ENCODE data around the gene ATP6V1B1.

Gene ATP6V1B1

DNA sequence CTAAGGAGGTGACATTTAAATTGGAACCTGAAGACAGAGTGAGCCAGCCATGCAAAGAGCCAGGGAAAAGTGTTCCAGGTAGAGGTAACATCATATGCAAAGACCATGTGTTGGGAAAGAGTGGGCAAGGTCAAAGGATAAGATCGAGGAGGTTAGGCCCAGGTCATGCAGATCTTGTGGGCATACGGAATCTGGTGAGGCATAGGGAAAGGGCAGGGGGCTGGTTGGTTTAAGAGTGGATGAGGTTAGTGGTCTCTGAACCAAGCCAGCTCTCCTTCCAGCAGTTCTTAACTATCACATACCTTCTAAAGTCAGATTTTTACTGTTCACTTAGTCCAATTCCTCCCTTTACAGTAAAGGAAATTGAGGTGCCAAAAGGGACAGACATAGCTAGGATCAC is 45.7 kb downstream of the ATP6V1B1 start:
- CTCF ChIA-PET, result interaction anchor here (0.5 to 14.6 kb wide), 4 partner anchors 18 to 1879 kb away, joined by 3 to 181 read pairs (median 5); no protein-coding TSS in a partner anchor
- H3K27me3 ChIP-seq (replicated peaks in 2 of 5; ENCODE audit: control insufficient read depth in 4 of 5, insufficient read depth in 5 of 5, low read length in 4 of 5), result peaks cover 0 to 15% (median 2%) of the 10 kb centered on the region in 5 experiments

DNA sequence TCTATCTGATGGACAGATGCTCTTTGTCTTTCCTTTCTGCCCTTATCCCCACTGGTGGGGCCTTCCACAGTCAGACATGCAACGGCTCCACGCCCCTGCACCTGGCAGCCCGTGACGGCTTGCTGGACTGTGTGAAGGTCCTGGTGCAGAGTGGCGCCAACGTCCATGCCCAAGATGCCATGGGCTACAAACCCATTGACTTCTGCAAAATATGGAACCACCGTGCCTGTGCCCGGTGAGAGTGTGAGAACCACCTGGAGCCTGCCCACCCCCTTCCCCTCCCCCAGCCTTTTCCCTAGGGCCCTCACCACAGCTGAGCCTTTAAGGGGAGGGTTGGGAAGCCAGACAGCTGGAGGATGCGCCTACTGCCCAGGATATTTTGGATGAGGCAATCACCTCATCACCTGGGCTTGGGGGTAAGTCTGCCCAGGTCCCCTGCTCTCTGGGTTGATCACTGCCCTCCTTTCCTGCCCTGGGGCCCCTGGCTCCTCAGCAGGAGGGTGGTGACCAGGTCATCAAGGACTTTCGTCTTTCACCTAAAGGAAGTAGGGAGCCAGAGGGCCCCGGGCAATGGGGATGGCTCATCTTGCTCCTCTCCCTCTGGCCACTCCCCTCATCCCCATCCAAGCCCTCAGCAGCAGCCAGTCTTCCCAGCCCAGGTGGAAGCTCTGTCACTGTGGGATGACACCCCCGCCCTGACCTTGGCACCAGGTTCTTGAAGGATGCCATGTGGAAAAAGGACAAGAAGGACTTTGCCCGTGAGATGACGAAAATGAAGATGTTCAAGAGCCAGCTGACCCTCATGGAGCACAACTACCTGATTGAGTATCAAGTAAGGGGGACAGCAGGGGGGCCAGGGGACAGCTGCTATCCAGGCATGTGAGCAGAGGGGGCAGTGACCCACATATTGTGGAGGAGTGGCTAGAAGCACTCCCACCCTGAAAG is 46.4 kb downstream of the ATP6V1B1 start:
- 82% methylated on average over 13 of the region's 14 CpGs for WGBS (ENCODE audit: insufficient coverage)
- CTCF ChIA-PET, result interaction anchor here (0.5 to 14.6 kb wide), 7 partner anchors 8 to 1878 kb away, joined by 3 to 181 read pairs (median 6); no protein-coding TSS in a partner anchor
- POLR2A ChIA-PET, result no interaction called here
- peaks cover 0 to 15% (median 2%) of the 10 kb centered on the region in 5 experiments for H3K27me3 ChIP-seq (replicated peaks in 2 of 5; ENCODE audit: control insufficient read depth in 4 of 5, insufficient read depth in 5 of 5, low read length in 4 of 5)
- H3K27ac ChIP-seq (ENCODE audit: insufficient read depth in 1 of 2, low read depth in 1 of 2, low read length in 2 of 2, poor library complexity in 1 of 2, severe bottlenecking in 2 of 2), result no peak overlapping the region
- no peaks in the 10 kb centered on the region for H3K9me3 ChIP-seq (ENCODE audit: control extremely low read depth in 1 of 5, control insufficient read depth in 4 of 5, insufficient read depth in 2 of 5, low read depth in 1 of 5, low read length in 4 of 5)
- peaks cover 5 to 35% (median 22%) of the 10 kb centered on the region in 4 experiments for H3K4me1 ChIP-seq (ENCODE audit: control extremely low read depth in 1 of 4, control insufficient read depth in 4 of 4, insufficient read depth in 4 of 4, low read length in 3 of 4)
- no peak for DNase-seq
- peaks cover 0 to 17% (median 6%) of the 10 kb centered on the region in 4 experiments for H3K36me3 ChIP-seq (ENCODE audit: control insufficient read depth in 4 of 4, insufficient read depth in 4 of 4, low read length in 3 of 4)
- no peak overlapping the region for H3K4me3 ChIP-seq (ENCODE audit: control insufficient read depth in 1 of 7, extremely low read depth in 1 of 7, insufficient read depth in 4 of 7, low read depth in 2 of 7, low read length in 6 of 7)

More for the DNA sequence above, 45.7 kb downstream of the ATP6V1B1 start:
- no peak overlapping the region for H3K4me3 ChIP-seq (ENCODE audit: control insufficient read depth in 1 of 7, extremely low read depth in 1 of 7, insufficient read depth in 4 of 7, low read depth in 2 of 7, low read length in 6 of 7)
- no peak for DNase-seq
- H3K27ac ChIP-seq (ENCODE audit: insufficient read depth in 1 of 2, low read depth in 1 of 2, low read length in 2 of 2, poor library complexity in 1 of 2, severe bottlenecking in 2 of 2), result no peak overlapping the region
- H3K9me3 ChIP-seq (ENCODE audit: control extremely low read depth in 1 of 5, control insufficient read depth in 4 of 5, insufficient read depth in 2 of 5, low read depth in 1 of 5, low read length in 4 of 5), result no peaks in the 10 kb centered on the region
- POLR2A ChIA-PET, result no interaction called here
- peaks cover 0 to 10% (median 3%) of the 10 kb centered on the region in 4 experiments for H3K36me3 ChIP-seq (ENCODE audit: control insufficient read depth in 4 of 4, insufficient read depth in 4 of 4, low read length in 3 of 4)
- H3K4me1 ChIP-seq (ENCODE audit: control extremely low read depth in 1 of 4, control insufficient read depth in 4 of 4, insufficient read depth in 4 of 4, low read length in 3 of 4), result peaks cover 5 to 37% (median 22%) of the 10 kb centered on the region in 4 experiments
- 100% methylated on average over 1 of the region's 2 CpGs for WGBS (ENCODE audit: insufficient coverage)

DNA sequence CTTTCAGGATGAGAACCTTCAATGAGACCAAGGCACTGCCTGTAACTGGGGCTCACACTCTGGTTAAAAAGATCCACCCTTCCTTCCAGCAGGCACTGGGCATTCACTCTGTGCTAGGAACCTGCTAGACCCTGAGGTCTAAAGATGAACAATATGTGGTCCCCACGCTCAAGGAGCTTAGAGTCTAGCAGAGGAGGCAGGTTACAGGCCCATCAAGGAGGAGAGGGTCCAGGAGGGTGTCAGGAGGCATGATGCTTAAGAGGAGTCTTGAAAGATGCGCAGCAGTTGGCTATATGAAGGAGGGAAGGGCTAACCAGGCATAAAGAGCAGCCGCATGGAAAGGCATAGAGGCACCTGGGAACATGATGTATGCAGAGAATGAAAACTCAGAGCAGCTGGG is 47.3 kb downstream of the ATP6V1B1 start:
- Histone ChIP-seq H3K27me3 (replicated peaks in 2 of 5; ENCODE audit: control insufficient read depth in 4 of 5, insufficient read depth in 5 of 5, low read length in 4 of 5) (peaks cover 0 to 13% (median 1%) of the 10 kb centered on the region in 5 experiments), H3K4me1 (ENCODE audit: control extremely low read depth in 1 of 4, control insufficient read depth in 4 of 4, insufficient read depth in 4 of 4, low read length in 3 of 4) (peaks cover 2 to 29% (median 17%) of the 10 kb centered on the region in 4 experiments), H3K9me3 (ENCODE audit: control extremely low read depth in 1 of 5, control insufficient read depth in 4 of 5, insufficient read depth in 2 of 5, low read depth in 1 of 5, low read length in 4 of 5) (no peaks in the 10 kb centered on the region), H3K27ac (ENCODE audit: insufficient read depth in 1 of 2, low read depth in 1 of 2, low read length in 2 of 2, poor library complexity in 1 of 2, severe bottlenecking in 2 of 2) (no peak overlapping the region), H3K36me3 (ENCODE audit: control insufficient read depth in 4 of 4, insufficient read depth in 4 of 4, low read length in 3 of 4) (peaks cover 0 to 25% (median 12%) of the 10 kb centered on the region in 4 experiments), H3K4me3 (ENCODE audit: control insufficient read depth in 1 of 7, extremely low read depth in 1 of 7, insufficient read depth in 4 of 7, low read depth in 2 of 7, low read length in 6 of 7) (no peak overlapping the region)
- DNase-seq, result no peak
- CTCF ChIA-PET, result interaction anchor here (0.7 to 14.6 kb wide), 7 partner anchors 9 to 327 kb away, joined by 3 to 181 read pairs (median 11); no protein-coding TSS in a partner anchor
- 100% methylated on average over 3 of the region's 3 CpGs for WGBS (ENCODE audit: insufficient coverage)
- POLR2A ChIA-PET, result no interaction called here

DNA sequence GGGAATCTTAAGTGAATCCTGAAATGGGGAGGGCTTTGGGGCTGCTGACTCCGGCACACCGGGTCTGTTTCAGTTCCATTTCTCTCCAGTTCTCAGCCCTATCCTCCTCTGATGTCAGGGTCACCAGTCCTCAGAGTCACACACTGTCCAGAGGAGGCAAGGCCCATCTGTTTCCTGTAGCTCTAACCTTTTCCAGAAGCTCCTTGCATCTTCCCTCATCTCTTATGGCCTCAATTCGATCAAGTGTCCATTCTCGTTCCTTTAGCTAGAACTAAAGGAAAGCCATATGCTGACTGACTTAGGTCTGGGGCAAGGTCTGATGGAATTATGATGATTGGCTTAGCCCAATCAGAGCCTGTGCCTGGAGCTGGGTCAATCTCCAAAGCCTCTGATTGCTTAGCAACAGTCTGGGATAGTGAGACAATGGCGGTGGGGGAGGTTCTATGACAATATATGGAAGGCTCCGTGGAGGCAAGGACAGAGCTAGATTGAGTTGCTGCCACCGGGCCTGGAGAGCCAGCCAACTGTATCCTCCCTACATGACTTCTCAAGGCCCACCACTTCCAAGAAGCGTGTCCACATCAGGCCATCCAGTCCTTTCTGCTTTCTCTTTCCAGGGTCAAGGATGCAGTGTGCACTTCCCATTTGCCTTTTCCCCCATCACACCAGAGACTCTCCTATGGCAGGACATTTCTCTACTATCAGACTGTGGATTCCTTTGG is 48.0 kb downstream of the ATP6V1B1 start:
- DNase-seq, result no peak
- peaks cover under 1 to 32% (median 16%) of the 10 kb centered on the region in 4 experiments for H3K36me3 ChIP-seq (ENCODE audit: control insufficient read depth in 4 of 4, insufficient read depth in 4 of 4, low read length in 3 of 4)
- 97% methylated on average over 6 of the region's 8 CpGs for WGBS (ENCODE audit: insufficient coverage)
- ChIA-PET POLR2A (no interaction called here), CTCF (interaction anchor here (0.7 to 14.6 kb wide), 11 partner anchors 10 to 684 kb away, joined by 3 to 181 read pairs (median 6); partner anchors contain the start of genes NAGK and TEX261)
- H3K27ac ChIP-seq (ENCODE audit: insufficient read depth in 1 of 2, low read depth in 1 of 2, low read length in 2 of 2, poor library complexity in 1 of 2, severe bottlenecking in 2 of 2), result no peak overlapping the region
- no peak overlapping the region for H3K4me3 ChIP-seq (ENCODE audit: control insufficient read depth in 1 of 7, extremely low read depth in 1 of 7, insufficient read depth in 4 of 7, low read depth in 2 of 7, low read length in 6 of 7)
- H3K9me3 ChIP-seq (ENCODE audit: control extremely low read depth in 1 of 5, control insufficient read depth in 4 of 5, insufficient read depth in 2 of 5, low read depth in 1 of 5, low read length in 4 of 5), result no peaks in the 10 kb centered on the region
- H3K4me1 ChIP-seq (ENCODE audit: control extremely low read depth in 1 of 4, control insufficient read depth in 4 of 4, insufficient read depth in 4 of 4, low read length in 3 of 4), result peaks cover 0 to 22% (median 10%) of the 10 kb centered on the region in 4 experiments
- H3K27me3 ChIP-seq (replicated peaks in 2 of 5; ENCODE audit: control insufficient read depth in 4 of 5, insufficient read depth in 5 of 5, low read length in 4 of 5), result peaks cover 0 to 6% (median 0%) of the 10 kb centered on the region in 5 experiments

DNA sequence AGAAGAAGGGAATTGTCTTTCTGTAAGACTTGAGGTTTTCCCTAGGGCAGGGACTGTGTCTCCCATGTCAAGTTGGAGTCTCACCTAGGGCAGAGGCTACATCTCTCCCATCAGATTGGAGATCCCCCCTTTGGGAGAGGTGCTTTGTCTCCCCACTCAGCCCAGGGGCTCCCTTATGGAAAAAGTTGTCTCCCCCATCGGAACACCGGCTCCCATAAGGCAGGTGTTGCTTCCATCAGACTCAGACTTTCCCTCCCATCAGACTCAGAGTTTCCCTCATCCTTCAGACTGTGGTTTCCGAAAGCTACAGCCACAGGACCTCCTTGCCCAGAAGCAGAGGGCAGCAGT is 48.5 kb downstream of the ATP6V1B1 start:
- WGBS (ENCODE audit: insufficient coverage), result 6% methylated on average over 2 of the region's 3 CpGs
- POLR2A ChIA-PET, result no interaction called here

DNA sequence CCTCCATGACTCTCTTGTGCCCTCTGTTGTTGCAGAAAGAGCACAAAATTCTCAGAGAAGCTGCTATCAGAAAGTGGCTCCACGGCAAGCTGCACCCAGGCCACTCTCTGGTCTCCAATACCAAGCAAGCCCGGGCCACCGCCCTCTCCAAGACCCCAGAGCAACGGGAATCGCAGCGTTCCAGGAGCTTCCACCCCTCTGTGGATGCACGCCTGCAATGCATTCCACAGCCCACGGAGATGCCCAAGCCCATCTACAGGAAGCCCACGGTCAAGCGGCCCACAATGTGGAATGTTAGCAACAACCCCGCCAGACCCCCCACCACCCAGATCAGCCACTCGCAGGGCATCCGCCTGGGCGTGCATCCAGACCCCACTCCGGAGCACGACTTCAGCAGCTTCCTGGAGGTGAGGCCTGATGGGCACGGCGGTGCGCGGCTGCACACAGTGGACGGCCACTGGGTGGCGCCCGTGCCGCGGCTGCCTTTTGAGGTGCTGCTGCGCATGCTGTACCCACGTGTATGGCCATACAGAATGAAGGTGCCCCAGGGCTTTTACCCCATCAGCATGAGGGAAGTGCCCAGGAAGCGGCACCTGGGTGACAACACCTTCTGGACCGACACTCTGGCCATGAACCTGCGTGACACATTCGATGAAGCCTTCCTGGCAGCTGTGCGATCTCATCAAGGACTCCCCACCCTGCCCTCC is 49.0 kb downstream of the ATP6V1B1 start:
- no peaks in the 10 kb centered on the region for H3K27me3 ChIP-seq (replicated peaks in 2 of 5; ENCODE audit: control insufficient read depth in 4 of 5, insufficient read depth in 5 of 5, low read length in 4 of 5)
- 15% methylated on average over 28 of the region's 32 CpGs for WGBS (ENCODE audit: insufficient coverage)
- peak overlapping the region in 5 of 7 experiments; percentile 19 to 81 (median 65) for H3K4me3 ChIP-seq (ENCODE audit: control insufficient read depth in 1 of 7, extremely low read depth in 1 of 7, insufficient read depth in 4 of 7, low read depth in 2 of 7, low read length in 6 of 7)
- peaks cover 0 to 16% (median 7%) of the 10 kb centered on the region in 4 experiments for H3K4me1 ChIP-seq (ENCODE audit: control extremely low read depth in 1 of 4, control insufficient read depth in 4 of 4, insufficient read depth in 4 of 4, low read length in 3 of 4)
- CTCF ChIA-PET, result interaction anchor here (0.7 to 14.6 kb wide), 17 partner anchors 9 to 685 kb away, joined by 3 to 181 read pairs (median 4); partner anchors contain the start of genes NAGK and TEX261
- H3K36me3 ChIP-seq (ENCODE audit: control insufficient read depth in 4 of 4, insufficient read depth in 4 of 4, low read length in 3 of 4), result peaks cover 6 to 42% (median 23%) of the 10 kb centered on the region in 4 experiments
- H3K27ac ChIP-seq (ENCODE audit: insufficient read depth in 1 of 2, low read depth in 1 of 2, low read length in 2 of 2, poor library complexity in 1 of 2, severe bottlenecking in 2 of 2), result no peak overlapping the region
- DNase-seq, result peak; percentile 68 to 84 (median 84)
- H3K9me3 ChIP-seq (ENCODE audit: control extremely low read depth in 1 of 5, control insufficient read depth in 4 of 5, insufficient read depth in 2 of 5, low read depth in 1 of 5, low read length in 4 of 5), result no peaks in the 10 kb centered on the region
- POLR2A ChIA-PET, result no interaction called here

More for the DNA sequence above, 48.5 kb downstream of the ATP6V1B1 start:
- peaks cover 6 to 38% (median 18%) of the 10 kb centered on the region in 4 experiments for H3K36me3 ChIP-seq (ENCODE audit: control insufficient read depth in 4 of 4, insufficient read depth in 4 of 4, low read length in 3 of 4)
- no peak overlapping the region for H3K27ac ChIP-seq (ENCODE audit: insufficient read depth in 1 of 2, low read depth in 1 of 2, low read length in 2 of 2, poor library complexity in 1 of 2, severe bottlenecking in 2 of 2)
- no peaks in the 10 kb centered on the region for H3K9me3 ChIP-seq (ENCODE audit: control extremely low read depth in 1 of 5, control insufficient read depth in 4 of 5, insufficient read depth in 2 of 5, low read depth in 1 of 5, low read length in 4 of 5)
- H3K4me1 ChIP-seq (ENCODE audit: control extremely low read depth in 1 of 4, control insufficient read depth in 4 of 4, insufficient read depth in 4 of 4, low read length in 3 of 4), result peaks cover 0 to 17% (median 7%) of the 10 kb centered on the region in 4 experiments
- peak overlapping the region in 5 of 7 experiments; percentile 19 to 81 (median 65) for H3K4me3 ChIP-seq (ENCODE audit: control insufficient read depth in 1 of 7, extremely low read depth in 1 of 7, insufficient read depth in 4 of 7, low read depth in 2 of 7, low read length in 6 of 7)
- CTCF ChIA-PET, result interaction anchor here (0.7 to 14.6 kb wide), 15 partner anchors 9 to 685 kb away, joined by 3 to 181 read pairs (median 5); partner anchors contain the start of genes NAGK and TEX261
- no peak for DNase-seq
- H3K27me3 ChIP-seq (replicated peaks in 2 of 5; ENCODE audit: control insufficient read depth in 4 of 5, insufficient read depth in 5 of 5, low read length in 4 of 5), result peaks cover 0 to 2% (median 0%) of the 10 kb centered on the region in 5 experiments
